Prostate gland (tissue), 2 donors: ENCODE results near the gene TIMMDC1. TPM values are rescaled to one million over a fixed set of nuclear protein-coding genes. Genes with fewer than 3 reads are reported as not detected.

Source experiments
- DNase-seq: peaks from one replicate; pipeline ENCODE4 v3.0.0-alpha.2; 2019; ENCODE audit warnings: low spot score
- H3K27ac ChIP-seq, 2 donors: fragments of 200-600 bp; sonication (generic); 2 replicates each; pipeline ENCODE4 v1.5.1; 2017 to 2019
- H3K27me3 ChIP-seq: fragments of 200-600 bp; sonication (generic); replicated peaks from 2 replicates; pipeline ENCODE4 v1.5.1; 2019; ENCODE audit not compliant: insufficient read depth
- H3K36me3 ChIP-seq, 2 donors: fragments of 200-600 bp; sonication (generic); 1 replicate in 1 of 2; 2 replicates in 1 of 2; pipeline versions ENCODE4 v1.5.1 to v1.8.1; 2017 to 2019
- H3K4me1 ChIP-seq: fragments of 200-600 bp; sonication (generic); replicated peaks from 2 replicates; pipeline ENCODE4 v1.5.1; 2019
- H3K4me3 ChIP-seq, 2 donors: fragments of 200-600 bp; sonication (generic); 2 replicates each; pipeline ENCODE4 v1.5.1; 2017 to 2019
- H3K9me3 ChIP-seq: fragments of 200-600 bp; sonication (generic); 2 replicates; pipeline ENCODE4 v1.5.1; 2017
- CTCF ChIP-seq, 4 experiments: fragments of 200-600 bp in 2 of 4; fragments of 450-650 bp in 2 of 4; sonication (generic) in 2 of 4; IDR thresholded peaks; 1 replicate in 3 of 4; 2 replicates in 1 of 4; pipeline ENCODE4 v1.5.1; 2016 to 2019; ENCODE audit warnings: antibody characterized with exemption in 4 of 4, mild to moderate bottlenecking in 2 of 4, moderate library complexity in 2 of 4
- POLR2A ChIP-seq: fragments of 450-650 bp; IDR thresholded peaks from one replicate; pipeline ENCODE4 v1.6.1; 2016; ENCODE audit warnings: antibody characterized with exemption, mild to moderate bottlenecking
- POLR2AphosphoS5 ChIP-seq: sonication (generic); formaldehyde crosslinking; IDR thresholded peaks from one replicate; pipeline ENCODE4 v1.6.1; 2017; ENCODE audit warnings: antibody characterized with exemption
- WGBS: methylation state at CpG from one replicate; pipeline ENCODE4 v1.1.5; 2018; 5-methylcytosine and 5-hydroxymethylcytosine counted together
- intact Hi-C: fragments of 100-400 bp; cut with DNase I; formaldehyde crosslinking; loops from one replicate; pipeline ENCODE4 v1.14.2; 2022
- total RNA-seq, 2 donors: library from RNA; depleted of rRNA; stranded (reverse); fragments of >200 nt; gene quantifications; one replicate each; pipeline ENCODE4 v1.1.0, GENCODE V29; 2016

TIMMDC1 gene
- total RNA-seq, 2 donors from 2014 or later, result 65.7 to 67.7 TPM

- WGBS, result 87% methylated on average over 2 of the region's 2 CpGs
- DNase-seq, result no peak
- Histone ChIP-seq H3K36me3 (no peaks in the 10 kb centered on the region), H3K4me3 (no peak overlapping the region), H3K4me1 (no peaks in the 10 kb centered on the region), H3K27me3 (no peaks in the 10 kb centered on the region), H3K9me3 (no peaks in the 10 kb centered on the region), H3K27ac (no peak overlapping the region)
- TF ChIP-seq POLR2A (no peak), POLR2AphosphoS5 (no peak), CTCF (IDR thresholded peaks at IDR 0.05) (no peak)
- intact Hi-C loops, result no loop called here
Measured at GRCh38 chr3:119481079-119481478, 17.3 kb upstream of the TIMMDC1 start.

- Histone ChIP-seq H3K27me3 (no peaks in the 10 kb centered on the region), H3K27ac (no peak overlapping the region), H3K9me3 (no peaks in the 10 kb centered on the region), H3K36me3 (no peaks in the 10 kb centered on the region), H3K4me1 (no peaks in the 10 kb centered on the region), H3K4me3 (no peak overlapping the region)
- WGBS, result 79% methylated on average over 1 of the region's 1 CpG
- no peak for TF ChIP-seq POLR2AphosphoS5
- no peak for TF ChIP-seq POLR2A
- no peak for TF ChIP-seq CTCF (IDR thresholded peaks at IDR 0.05)
- no peak for DNase-seq
- intact Hi-C loops, result no loop called here
Measured at GRCh38 chr3:119483101-119483500, 15.2 kb upstream of the TIMMDC1 start.

- no peak overlapping the region for H3K27ac ChIP-seq
- H3K4me3 ChIP-seq, result no peak overlapping the region
- H3K9me3 ChIP-seq, result no peaks in the 10 kb centered on the region
- no peaks in the 10 kb centered on the region for H3K4me1 ChIP-seq
- H3K27me3 ChIP-seq, result no peaks in the 10 kb centered on the region
- H3K36me3 ChIP-seq, result no peaks in the 10 kb centered on the region
- no peak for DNase-seq
- 91% methylated on average over 2 of the region's 2 CpGs for WGBS
- no peak for TF ChIP-seq POLR2A
- no peak for TF ChIP-seq POLR2AphosphoS5
- no peak for TF ChIP-seq CTCF (IDR thresholded peaks at IDR 0.05)
- intact Hi-C loops, result no loop called here
Measured at GRCh38 chr3:119485563-119485962, 12.8 kb upstream of the TIMMDC1 start.

- Histone ChIP-seq H3K36me3 (no peaks in the 10 kb centered on the region), H3K4me3 (no peak overlapping the region), H3K27me3 (no peaks in the 10 kb centered on the region), H3K9me3 (no peaks in the 10 kb centered on the region), H3K4me1 (no peaks in the 10 kb centered on the region), H3K27ac (no peak overlapping the region)
- intact Hi-C loops, result loop anchor here (10.0 kb wide), 1 partner anchor 185 kb away; the partner anchor contains the start of gene COX17
- no peak for DNase-seq
- 99% methylated on average over 2 of the region's 2 CpGs for WGBS
- no peak for TF ChIP-seq CTCF (IDR thresholded peaks at IDR 0.05)
- no peak for TF ChIP-seq POLR2AphosphoS5
- TF ChIP-seq POLR2A, result no peak
Measured at GRCh38 chr3:119490153-119490552, 8.2 kb upstream of the TIMMDC1 start.

- Histone ChIP-seq H3K9me3 (no peaks in the 10 kb centered on the region), H3K36me3 (no peaks in the 10 kb centered on the region), H3K4me3 (no peak overlapping the region), H3K4me1 (no peaks in the 10 kb centered on the region), H3K27ac (no peak overlapping the region), H3K27me3 (no peaks in the 10 kb centered on the region)
- 96% methylated on average over 2 of the region's 2 CpGs for WGBS
- TF ChIP-seq POLR2AphosphoS5, result no peak
- no peak for TF ChIP-seq CTCF (IDR thresholded peaks at IDR 0.05)
- no peak for TF ChIP-seq POLR2A
- intact Hi-C loops, result loop anchor here (10.0 kb wide), 1 partner anchor 183 kb away; the partner anchor contains the start of gene COX17
- DNase-seq, result no peak
Measured at GRCh38 chr3:119492128-119492527, 6.2 kb upstream of the TIMMDC1 start.
